Stimulated activated naive CD4-positive, alpha-beta T cell treated with Interleukin-2 at 50 U/mL for 16 hours (primary cell): ENCODE results near the gene SYNM.

Source experiments
- DNase-seq: peaks from one replicate; lab custom pipeline; 2025; lab: John Stamatoyannopoulos, UW

The SYNM gene

DNA sequence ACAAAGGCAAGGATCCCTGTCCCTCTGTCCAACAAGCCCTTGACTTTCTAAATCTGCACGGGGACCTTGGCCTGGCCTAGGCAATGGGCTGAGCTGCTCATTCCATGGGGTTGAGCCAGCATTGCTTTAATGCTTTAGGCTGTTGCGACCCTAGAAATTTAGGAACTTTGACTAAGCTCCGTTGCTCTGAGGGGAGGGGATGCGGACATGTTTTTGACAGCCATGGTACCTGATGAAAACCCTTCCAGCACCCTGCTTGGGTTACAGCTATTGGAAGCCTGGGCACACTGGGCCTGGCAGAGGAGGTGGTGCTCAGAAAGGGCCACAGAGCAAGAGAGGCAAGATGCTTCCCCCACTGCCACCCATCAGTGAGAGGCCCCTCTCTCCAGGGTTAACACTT is 37.1 kb downstream of the SYNM start:
- no peak for DNase-seq

DNA sequence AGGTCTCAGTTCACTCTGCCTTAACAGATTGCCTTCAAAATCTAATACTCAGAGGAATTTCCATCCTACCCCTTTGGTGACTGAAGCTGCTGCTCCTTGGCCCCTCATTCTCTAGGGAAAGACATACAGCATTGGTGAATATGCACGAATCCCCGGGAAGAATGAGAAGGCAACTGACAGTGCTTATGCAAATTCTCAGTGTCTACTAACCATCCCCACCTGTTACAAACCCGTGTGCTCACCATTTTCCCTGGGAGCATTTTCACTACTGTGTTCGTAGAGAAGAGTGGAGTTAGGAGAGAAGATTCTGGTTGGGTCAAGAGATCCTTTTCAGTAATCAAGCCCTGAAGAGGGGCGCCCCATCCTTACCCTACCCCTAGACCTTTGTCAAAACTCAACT is 37.7 kb downstream of the SYNM start:
- no peak for DNase-seq

DNA sequence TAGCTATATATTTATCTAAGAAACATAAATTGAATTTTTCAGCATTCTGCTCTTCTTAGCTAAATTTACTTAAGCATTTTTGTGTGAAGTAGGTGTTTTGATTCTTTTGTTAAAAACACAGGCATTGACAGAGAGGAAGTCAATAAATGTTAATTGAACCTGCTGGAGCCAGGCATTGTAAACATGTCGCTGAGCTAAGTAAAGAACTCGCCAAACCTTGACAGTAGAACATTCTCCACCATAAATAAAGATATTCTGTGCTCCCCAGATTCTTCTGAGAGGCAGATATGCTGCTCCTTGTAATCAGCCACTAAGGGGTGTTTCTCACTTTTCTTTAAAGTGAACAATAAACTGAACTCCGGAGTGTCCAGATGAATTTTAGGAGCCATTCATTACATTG is 38.4 kb downstream of the SYNM start:
- no peak for DNase-seq

DNA sequence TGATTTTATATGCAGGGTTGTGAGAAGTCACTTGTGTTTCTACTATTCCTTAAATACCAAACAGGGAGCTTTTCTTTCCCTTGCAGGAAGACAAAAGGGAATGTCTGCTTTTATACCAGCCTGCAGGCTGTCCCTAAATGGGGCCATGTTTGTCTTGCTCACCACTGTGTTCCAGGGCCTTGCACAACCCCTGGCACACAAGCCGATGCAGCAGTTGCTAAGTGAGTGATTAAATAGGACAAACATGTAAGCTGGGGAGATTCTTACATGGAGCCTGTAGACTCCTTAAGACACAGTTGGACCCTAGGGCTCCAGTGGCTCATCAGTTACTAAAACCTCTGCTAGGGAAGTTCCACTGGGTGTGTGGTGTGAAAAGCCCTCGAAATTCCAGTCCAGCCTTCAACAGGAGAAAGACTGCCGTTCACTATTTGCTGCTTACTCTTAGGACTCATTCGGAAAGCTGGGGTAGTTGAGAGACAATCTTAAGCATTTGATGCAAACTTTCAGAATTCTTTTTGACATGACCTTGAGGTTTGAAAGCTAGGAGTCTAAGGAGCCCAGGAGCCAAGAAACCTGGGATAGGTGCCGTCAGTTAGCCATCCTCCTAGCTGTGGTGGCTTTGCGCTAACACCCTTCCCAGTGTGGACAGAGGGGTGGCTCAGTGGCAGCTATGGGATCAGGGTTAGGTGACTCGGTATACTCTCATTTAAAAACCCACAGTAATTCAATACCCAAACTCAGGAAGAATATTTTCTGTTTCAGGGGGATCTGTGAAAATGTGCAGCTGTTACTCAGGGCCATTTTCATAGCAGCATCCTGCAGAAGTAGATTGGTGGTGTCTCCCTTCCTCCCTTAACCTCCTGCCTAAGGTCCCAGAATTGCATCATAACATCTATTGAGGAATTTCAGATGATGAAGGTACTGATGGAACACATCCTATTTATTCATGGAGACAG is 39.1 kb downstream of the SYNM start:
- no peak for DNase-seq

DNA sequence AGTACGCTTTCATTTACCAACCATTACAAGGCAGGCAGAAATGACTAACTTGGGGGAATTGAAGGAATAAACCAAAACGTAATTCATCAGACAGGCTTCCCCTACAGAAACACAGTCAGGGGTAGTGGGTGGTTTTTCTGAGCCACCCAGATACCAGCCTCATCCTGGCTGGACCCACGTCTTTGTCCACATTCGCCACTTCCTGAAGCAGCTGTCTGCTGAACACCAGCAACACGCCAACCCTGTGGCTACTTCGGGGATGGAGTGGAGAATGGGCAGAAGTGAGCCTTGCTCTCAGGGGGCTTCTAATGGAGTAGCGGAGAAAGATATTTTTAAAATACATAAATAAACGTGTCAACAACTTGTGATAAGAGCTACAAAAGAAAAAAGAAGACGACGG is 40.1 kb downstream of the SYNM start:
- no peak for DNase-seq

DNA sequence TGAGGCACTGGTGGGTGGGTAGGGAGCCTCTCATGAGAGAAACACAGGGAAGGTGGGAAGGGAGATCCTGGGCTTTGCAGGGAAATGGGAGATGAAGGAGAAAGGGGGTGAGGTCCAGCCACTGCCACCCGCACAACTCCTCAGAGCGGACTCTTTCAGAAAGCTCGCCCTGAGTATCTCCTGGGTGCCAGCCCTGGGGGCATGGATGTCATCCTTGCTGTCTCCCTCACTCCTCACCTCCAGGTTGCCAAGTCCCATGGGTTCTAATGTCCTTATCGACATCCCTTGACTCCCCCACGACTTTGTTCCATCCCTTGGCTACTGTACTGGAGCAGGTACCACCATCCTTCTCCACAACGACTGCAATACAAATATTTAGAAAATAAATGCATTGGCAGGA is 40.9 kb downstream of the SYNM start:
- DNase-seq: no peak

DNA sequence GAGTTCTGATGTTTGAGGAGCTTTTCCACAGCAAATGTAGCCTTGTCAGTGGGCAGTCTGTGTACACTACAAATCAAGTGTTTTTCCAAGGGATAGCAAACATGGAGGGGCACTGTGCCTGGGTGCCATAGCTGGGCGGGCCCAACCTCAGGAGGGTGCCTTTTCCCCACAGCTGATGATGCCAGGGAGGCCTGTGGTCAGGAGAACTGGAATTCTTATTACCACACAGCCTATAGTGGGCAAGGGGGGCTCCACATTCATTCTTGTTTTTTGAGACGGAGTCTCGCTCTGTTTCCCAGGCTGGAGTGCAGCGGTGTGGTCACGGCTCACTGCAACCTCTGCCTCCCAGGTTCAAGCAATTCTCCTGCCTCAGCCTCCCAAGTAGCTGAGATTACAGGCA is 41.8 kb downstream of the SYNM start:
- DNase-seq: no peak

DNA sequence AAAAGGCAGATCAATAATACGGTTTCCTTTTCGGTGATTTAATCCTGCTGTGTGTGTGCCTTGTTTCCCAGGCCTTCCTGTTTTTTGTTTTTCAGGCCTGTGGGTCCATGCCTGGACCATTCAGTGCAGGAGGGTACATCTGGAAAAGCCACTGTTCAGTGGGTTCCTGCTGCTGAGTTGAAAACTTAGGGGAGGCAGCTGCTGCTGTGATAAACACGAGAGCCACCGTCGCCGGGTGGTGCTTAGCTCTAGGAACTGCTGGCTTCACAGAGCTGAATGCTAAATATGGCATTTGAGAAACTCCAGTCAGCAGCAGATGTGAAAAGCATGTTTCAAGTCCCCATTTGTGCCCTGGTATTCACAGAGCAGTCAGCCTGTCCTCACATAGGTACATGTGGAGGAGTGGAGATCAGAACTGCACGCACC is 44.0 kb downstream of the SYNM start:
- no peak for DNase-seq

DNA sequence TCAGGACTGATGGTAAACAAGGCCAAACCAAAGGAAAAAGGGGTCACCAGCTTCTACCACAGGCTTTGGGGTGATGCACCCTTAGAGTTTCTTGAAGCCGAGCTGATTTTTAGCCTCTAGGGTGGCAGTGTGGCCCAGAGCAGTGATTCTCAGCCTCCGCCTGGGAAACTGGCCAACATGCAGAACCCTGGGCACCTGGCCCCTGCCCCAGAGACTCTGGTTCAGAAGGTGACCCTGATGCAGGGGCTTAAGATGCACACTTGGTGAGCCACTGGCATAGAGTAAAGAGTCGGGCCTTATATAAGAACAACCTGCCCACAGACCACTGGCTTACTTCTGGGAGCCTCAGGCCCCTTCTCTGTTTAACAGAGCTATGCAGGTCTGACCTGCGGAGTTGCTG is 44.5 kb downstream of the SYNM start:
- no peak for DNase-seq

DNA sequence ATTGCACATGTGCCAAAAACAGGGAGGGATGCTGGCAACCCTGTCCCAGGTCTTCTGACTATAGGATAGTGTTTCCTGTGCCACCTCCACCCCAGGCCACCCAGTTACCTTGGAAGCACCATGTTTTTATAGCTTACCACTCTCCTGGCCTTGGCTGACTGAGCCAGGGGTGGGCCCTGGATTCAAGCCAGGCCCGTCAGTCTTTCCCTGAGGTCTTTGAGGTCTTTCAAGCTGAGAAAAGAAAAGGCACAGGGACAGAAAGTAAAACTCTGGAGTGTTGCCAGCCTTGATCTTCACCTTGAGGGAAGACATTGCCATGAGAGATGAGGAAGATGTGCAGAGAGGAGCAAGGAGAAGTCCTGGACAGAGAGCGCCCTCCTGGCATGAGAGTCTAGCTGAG is 46.3 kb downstream of the SYNM start:
- DNase-seq: no peak

DNA sequence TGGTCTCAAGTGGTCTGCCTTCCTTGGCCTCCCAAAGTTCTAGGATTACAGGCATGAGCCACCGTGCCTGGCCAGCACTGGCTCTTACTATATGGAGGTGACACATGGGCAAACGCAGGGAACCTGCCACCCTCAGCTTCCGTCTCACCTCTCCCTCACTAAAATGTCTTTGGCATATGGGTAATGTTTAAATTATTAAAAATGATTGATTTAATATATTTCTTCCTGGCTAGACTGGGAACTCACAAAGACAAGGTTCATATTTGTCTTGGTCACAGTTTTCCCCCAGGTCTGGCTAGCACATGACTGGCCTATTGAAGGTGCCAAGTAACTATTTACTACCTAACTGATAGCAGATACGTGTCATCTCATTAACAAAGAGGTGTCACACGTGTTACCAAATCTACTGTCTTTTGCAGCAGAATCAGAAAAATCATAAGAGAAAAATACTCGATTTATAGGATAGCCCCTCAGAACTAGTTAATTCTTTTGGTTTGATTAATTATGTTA is 48.2 kb downstream of the SYNM start:
- DNase-seq: no peak

DNA sequence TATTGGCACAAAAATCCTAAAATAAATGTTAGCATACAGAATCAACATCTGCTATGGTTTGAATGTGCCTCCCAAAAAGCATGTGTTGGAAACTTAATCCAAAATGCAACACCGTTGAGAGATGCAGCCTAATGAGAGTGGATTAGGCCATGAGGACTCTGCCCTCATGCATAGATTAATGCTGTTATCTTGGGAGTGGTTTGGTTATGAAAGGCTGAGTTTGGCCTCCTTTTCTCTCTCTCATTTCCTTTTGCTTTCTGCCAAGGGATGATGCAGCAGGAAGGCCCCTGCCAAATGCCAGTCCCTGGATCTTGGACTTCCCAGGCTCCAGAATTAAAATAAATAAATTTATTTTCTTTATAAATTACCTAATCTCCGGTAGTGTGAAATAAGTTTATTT is 49.4 kb downstream of the SYNM start:
- no peak for DNase-seq

DNA sequence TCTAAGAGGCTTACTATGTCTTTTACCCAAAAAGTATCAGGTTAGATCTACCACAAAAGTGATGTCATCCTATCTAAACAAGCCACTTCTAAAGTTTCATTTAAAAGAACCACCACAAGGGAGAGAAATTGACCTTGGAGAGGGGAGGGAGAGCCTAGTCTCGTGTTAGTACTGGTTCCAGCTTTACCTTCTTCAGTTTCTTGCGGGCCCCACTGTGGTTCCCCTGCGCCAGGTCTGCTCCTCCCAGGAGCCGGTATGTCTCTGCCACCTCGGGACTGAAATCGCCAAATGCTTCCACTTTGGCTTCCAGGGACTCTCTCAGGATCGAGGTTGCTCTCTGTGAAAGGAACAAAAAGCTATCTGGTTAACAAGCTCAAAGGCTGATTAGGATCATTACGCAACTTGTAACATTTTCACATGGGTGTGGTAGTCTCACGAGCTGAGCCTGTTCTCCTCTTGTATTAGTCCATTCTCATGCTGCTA is 51.1 kb downstream of the SYNM start:
- no peak for DNase-seq

DNA sequence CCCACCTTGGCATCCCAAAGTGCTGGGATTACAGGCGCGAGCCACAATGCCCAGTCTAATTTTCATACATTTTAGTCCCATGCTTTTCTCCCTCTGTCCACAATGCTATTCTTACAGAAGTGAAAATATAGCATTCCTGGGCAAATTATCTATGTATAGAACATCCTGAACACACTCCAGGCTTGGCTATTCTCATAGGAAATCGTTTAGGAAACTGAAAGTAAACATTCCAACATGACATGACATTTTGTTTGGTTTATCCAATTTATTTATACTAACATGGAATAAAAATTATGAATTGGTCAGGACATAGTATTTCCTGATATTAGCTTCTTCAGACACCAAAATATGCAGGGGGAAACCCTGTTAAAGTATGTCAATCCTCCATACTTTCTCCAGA is 52.6 kb downstream of the SYNM start:
- no peak for DNase-seq

DNA sequence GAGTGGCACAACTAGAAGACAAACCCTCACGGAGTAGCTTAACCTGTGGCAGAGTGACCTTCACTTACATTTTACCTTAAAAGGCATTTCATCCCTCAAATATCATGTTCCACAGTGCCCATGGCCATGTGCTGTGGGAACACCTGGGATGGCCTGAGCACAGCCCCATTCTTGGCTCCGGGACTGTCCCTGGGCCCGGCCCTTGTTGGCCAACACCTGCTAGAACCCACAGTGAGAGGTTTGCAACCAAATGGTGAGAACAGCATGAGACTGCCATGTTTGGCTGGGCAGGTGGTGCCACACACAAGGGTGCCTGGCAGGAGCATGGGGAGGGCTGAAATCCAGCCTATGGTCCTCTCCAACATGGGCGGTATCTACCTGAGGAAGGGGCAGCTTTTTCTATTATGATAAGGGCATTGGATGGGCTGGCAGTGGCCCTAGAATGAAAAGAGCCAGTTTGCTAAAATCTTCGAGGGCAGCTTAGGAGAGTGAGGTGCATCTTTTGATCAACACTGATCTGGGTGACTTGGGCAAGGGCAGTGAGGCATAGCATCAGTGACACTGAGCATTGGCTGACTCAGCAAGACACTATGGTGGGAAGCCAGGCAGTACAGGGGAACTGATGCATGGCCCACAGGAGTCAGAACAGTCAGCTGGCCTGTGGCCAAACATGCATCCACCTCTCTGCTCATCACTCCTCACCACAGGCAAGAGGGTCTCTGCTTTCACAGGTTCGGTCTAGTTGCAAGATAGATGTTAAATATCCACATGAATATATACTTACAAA is 53.9 kb downstream of the SYNM start:
- DNase-seq: no peak

DNA sequence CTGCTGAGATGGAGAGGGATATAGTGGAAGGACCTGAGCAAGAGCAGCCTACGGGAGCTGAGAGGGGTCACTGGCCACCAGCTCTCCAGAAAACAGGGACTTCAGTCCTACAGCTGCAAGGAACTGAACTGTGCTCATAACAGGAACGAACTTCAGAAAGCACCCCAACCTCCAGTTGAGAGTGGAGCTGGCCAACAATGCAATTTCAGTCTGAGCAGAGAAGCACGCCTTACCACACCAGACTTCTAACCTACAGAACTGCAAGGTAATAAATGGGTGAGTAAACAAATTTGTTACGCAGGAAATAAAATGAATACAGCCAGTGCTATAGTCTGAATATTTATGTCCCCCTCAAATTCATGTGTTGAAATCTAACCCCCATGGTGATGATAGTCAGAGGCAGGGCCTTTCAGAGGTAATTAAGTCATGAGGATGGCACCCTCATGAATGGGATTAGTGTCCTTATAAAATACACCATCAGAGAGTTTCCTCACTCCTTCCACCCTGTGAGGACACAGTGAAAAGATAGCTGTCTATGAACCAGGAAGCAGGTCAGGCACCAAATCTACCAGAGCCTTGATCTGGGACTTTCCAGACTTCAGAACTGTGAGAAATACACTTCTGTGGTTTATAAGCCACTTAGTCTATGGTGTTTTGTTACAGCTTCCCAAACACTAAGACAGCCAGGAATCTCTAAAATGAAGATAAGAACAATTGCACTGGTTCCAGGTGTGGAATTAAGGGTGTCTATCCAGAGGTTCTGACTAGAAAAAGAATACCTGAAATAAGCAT is 58.6 kb downstream of the SYNM start:
- no peak for DNase-seq

DNA sequence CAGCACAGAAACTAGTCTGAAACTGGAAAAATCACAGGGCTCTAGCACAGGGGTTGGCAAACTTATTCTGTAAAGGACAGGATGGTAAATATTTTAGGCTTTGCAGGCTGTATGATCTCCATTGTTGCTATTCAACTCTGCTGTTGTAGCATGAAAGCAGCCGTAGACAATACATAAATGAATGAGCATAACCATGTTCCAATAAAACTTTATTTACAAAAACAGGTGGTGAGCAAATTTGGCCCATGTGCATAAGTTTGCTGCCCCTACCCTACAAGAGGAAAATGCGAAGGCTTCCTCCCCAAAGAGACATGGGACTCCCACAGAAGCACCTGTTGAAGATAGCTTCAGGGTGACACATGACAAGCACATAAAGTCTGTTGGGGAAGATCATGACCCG is 59.2 kb downstream of the SYNM start:
- no peak for DNase-seq

DNA sequence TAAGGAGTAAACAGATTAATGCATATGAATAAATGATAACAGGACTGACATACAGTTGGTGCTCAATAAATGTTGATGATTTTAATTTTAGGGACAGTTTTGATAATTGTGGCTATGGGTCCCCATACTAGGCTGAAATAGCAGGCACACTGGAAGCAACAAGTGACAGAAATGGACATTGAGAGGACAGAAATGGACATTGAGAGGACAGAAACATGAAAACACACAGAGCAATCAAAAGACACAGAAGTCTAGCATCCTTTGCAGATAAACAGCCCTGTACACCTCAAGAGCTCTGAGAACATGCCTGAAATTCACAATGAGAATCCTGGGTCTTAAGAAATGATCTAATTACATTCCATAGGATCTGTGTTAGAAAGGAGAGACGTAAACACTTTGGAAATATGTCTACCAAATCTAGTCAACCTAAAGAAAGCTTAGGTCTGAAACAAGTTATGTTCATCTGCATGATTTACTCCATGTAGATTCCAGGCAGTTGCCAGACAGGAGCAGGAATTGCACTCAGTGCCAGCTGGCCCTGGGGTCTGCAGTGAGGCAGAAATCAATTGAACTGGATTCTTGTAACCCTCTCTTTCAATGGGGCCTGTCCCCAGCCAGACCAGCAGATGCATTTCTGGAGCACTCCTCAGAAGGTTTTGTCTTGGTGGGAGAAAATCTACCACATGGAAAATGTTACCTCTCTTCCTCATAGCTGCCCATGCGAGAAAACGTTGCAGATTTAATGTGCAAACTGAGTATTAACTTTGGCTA is 60.3 kb downstream of the SYNM start:
- DNase-seq: no peak

DNA sequence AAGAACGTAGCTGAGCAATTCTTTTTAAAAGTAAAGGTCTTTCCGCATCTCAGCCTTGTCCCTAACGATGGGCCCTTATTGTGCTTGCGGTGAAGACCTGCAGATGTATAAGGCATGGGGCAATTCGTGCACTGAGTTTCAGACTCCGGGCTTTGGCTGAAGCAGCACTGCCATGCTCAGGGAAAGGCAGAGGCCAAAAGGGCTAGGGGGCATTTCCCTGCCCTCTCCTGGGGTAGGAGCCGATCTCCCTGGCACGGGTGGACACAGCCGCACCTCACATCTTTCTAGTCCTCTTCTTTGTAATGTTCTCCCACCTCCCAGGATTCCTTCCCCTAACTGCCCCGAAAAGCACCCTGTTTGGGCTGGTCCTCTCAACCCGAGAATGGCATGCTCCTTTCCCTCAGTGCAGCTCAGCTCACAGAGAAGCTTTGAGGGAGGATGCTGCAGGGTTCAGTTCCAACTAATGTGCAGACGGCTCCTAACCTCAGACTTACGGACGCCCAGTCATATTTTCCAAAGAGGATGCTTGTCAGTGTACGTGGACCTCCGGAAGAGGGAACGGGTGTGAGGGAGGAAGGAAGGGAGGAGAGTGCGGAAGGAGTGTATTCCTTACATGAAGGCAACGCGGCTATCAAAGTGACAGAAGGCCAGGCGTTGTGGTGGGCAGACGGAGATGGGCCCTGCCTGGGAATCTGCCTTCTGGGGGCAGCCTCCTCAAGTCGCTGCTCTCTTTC is 61.2 kb downstream of the SYNM start:
- no peak for DNase-seq

DNA sequence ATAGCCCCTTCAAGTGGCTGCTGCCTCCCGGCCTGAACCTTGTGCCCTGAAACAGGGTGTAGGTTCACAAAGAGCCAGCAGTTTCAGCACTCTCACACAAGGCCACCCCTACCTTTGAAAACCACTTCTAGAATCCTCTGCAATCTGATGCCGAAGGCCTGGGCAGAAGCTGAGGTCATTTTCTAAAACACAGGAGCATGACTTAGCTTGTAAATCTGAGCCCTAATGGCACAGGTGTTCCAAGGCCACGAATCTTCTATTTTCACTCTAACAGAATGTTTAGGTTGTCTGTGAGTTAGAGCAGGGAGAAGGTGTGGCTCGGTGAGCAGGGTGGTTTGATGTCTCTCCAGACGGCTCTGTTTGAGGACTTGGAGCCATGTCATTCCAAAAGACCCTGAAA is 62.3 kb downstream of the SYNM start:
- DNase-seq: no peak

DNA sequence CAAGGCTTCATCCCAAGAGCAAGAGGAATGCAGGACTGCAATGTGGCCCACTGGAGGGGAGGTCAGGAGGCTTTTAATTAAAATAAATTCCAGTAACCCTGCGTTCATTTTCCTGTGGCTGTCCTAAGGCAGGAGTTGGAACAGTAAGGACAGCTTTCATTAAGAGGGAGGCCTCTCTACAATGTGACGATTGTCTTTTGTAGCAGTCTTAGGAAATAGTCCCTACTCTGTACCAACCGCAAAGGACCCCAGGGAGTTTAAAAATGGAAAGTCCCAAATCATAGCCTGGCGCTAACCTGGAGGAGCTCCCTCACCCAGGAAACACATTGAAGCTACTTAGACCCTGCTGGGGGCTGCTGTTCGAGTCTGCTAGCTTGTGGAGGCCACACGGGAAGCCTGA is 62.8 kb downstream of the SYNM start:
- no peak for DNase-seq
